Mesodermal cell (in vitro differentiated cells): ENCODE measurements around the gene SEC14L1.
"Not testable (repeated sequence)": the region's sequence is repeated elsewhere in the genome, so short reads cannot be mapped to it uniquely, and the experiment has no call there.

Experiments used
- H3K27ac ChIP-seq: 2 replicates; pipeline ENCODE4 v1.7.0; 2013; ENCODE audit warnings: mild to moderate bottlenecking, low read depth, low read length, moderate library complexity; ENCODE audit not compliant: severe bottlenecking
- H3K36me3 ChIP-seq: 2 replicates; pipeline ENCODE4 v1.7.1; 2013; ENCODE audit warnings: mild to moderate bottlenecking, low read length, moderate library complexity; ENCODE audit not compliant: control insufficient read depth, insufficient read depth
- H3K4me1 ChIP-seq: one replicate; pipeline ENCODE4 v1.7.1; 2013; ENCODE audit warnings: mild to moderate bottlenecking, low read length; ENCODE audit not compliant: insufficient read depth, control insufficient read depth, poor library complexity, severe bottlenecking
- H3K4me3 ChIP-seq: 2 replicates; pipeline ENCODE4 v1.7.0; 2013; ENCODE audit warnings: low read length, control low read depth, mild to moderate bottlenecking; ENCODE audit not compliant: insufficient read depth, poor library complexity, severe bottlenecking; ENCODE audit errors: extremely low read depth
- H3K9me3 ChIP-seq: 2 replicates; pipeline ENCODE4 v1.7.1; 2013; ENCODE audit warnings: mild to moderate bottlenecking, low read length, moderate library complexity; ENCODE audit not compliant: control insufficient read depth
- WGBS, 2 experiments: methylation state at CpG; one replicate each; pipeline ENCODE4 v1.1.5; 2013; ENCODE audit warnings: missing lambda C conversion rate in 2 of 2; ENCODE audit not compliant: insufficient coverage in 2 of 2; 5-methylcytosine and 5-hydroxymethylcytosine counted together

SEC14L1 gene

GRCh38 chr17:77129568-77130301 lies 11.0 kb upstream of the SEC14L1 start:
- no peaks in the 10 kb centered on the region for H3K36me3 ChIP-seq
- 85 to 96% methylated on average over 6 to 7 of the region's 13 CpGs for WGBS, 2 experiments
- H3K4me3 ChIP-seq = no peak overlapping the region
- H3K4me1 ChIP-seq = peaks cover 25% of the 10 kb centered on the region
- peak overlapping the region; percentile 29 for H3K27ac ChIP-seq
- no peaks in the 10 kb centered on the region for H3K9me3 ChIP-seq

DNA sequence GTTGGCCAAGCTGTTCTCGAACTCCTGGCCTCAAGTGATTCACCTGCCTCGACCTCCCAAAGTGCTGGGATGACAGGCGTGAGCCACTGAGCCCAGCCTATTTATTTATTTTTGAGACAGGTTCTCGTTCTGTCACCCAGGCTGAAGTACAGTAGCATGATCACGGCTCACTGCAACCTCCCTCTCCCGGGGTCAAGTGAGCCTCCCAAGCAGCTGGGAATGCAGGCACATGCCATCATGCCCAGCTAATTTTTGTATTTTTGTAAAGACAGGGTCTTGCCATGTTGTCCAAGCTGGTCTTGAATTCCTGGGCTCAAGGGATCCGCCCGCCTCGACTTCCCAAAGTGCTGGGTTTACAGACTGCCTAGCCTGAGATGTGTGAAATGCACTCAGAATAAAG lies 10.2 kb upstream of the SEC14L1 start:
- H3K4me1 ChIP-seq = peaks cover 24% of the 10 kb centered on the region
- WGBS, 2 experiments = 93 to 98% methylated on average over 8 to 9 of the region's 9 CpGs
- no peak overlapping the region for H3K27ac ChIP-seq
- no peak overlapping the region for H3K4me3 ChIP-seq
- no peaks in the 10 kb centered on the region for H3K9me3 ChIP-seq
- no peaks in the 10 kb centered on the region for H3K36me3 ChIP-seq

DNA sequence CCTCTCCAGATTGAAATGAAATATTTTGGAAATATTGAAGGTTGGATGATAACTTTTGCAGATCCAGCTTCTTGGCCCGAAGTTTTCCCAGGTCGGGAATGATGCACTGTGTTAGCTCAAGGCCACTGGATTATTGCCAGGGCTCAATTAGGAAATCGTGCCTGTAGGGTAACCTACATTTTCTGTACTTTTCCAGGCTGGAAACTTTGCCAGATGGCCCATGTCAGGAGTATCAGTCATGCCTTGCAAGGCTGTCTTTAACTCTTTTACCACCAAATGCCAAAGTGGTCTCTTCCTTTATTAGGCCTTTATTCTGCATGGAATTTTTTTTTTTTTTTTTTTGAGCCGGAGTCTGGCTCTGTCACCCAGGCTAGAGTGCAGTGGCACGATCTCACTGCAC lies 8.9 kb upstream of the SEC14L1 start:
- H3K4me1 ChIP-seq = peaks cover 12% of the 10 kb centered on the region
- no peak overlapping the region for H3K27ac ChIP-seq
- H3K4me3 ChIP-seq = no peak overlapping the region
- no peaks in the 10 kb centered on the region for H3K9me3 ChIP-seq
- no peaks in the 10 kb centered on the region for H3K36me3 ChIP-seq
- 89 to 94% methylated on average over 3 of the region's 5 CpGs for WGBS, 2 experiments

- H3K4me1 ChIP-seq = peaks cover 12% of the 10 kb centered on the region
These were observed 8.2 kb upstream of the SEC14L1 start for GRCh38 chr17:77132411-77133086.

GRCh38 chr17:77133087-77133638 lies 7.6 kb upstream of the SEC14L1 start:
- Histone ChIP-seq H3K9me3 (peaks cover 13% of the 10 kb centered on the region), H3K36me3 (no peaks in the 10 kb centered on the region)
- WGBS, 2 experiments = 89 to 93% methylated on average over 14 of the region's 15 CpGs

More at GRCh38 chr17:77132411-77133086, 8.2 kb upstream of the SEC14L1 start:
- 84 to 95% methylated on average over 8 of the region's 9 CpGs for WGBS, 2 experiments
- Histone ChIP-seq H3K4me3 (no peak overlapping the region), H3K36me3 (no peaks in the 10 kb centered on the region), H3K9me3 (peaks cover 6% of the 10 kb centered on the region), H3K27ac (no peak overlapping the region)

DNA sequence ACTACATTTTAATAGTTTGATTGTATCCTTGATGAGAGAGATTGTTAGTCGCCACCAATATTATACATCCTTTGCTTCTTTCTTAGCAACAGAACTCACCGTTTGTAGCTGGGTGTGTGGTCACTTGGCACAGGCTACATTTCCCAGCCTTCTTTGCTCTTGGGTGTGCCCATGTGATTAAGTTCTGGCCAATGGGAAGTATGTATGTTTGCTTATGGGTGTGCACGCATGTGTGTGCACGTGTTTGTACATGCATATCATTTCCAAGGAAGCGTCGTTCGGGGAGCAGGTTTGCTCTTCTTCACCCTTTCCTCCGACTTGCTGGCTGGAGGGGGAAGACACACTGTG lies 4.4 kb upstream of the SEC14L1 start:
- peaks cover 23% of the 10 kb centered on the region for H3K9me3 ChIP-seq
- H3K36me3 ChIP-seq = no peaks in the 10 kb centered on the region
- WGBS, 2 experiments = 94 to 100% methylated on average over 6 to 7 of the region's 8 CpGs
- H3K4me1 ChIP-seq = peaks cover 4% of the 10 kb centered on the region
- H3K4me3 ChIP-seq = no peak overlapping the region
- H3K27ac ChIP-seq = no peak overlapping the region

More at GRCh38 chr17:77133087-77133638, 7.6 kb upstream of the SEC14L1 start:
- H3K4me1 ChIP-seq = peaks cover 8% of the 10 kb centered on the region
- no peak overlapping the region for H3K27ac ChIP-seq
- H3K4me3 ChIP-seq = no peak overlapping the region

DNA sequence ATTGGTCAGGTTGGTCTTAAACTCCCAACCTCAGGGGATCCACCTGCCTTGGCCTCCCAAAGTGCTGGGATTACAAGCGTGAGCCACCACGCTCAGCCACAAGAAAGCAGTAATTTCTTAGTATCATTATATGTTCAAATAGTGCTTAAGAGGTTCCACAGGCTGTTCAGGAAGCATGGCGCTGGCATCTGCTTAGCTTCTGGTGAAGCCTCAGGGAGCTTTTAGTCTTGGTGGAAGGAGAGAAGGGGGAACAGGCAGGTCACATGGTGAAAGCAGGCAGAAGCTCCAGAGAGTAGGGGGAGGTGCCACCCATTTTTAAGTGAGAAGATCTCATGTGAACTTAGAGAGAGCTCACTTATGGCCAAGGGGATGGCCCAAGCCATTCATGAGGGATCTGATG lies 3.7 kb upstream of the SEC14L1 start:
- Histone ChIP-seq H3K9me3 (peaks cover 23% of the 10 kb centered on the region), H3K4me3 (no peak overlapping the region), H3K4me1 (peaks cover 8% of the 10 kb centered on the region), H3K36me3 (peaks cover 3% of the 10 kb centered on the region), H3K27ac (no peak overlapping the region)
- WGBS, 2 experiments = 93 to 100% methylated on average over 1 of the region's 3 CpGs

GRCh38 chr17:77137886-77138285 lies 2.9 kb upstream of the SEC14L1 start:
- Histone ChIP-seq H3K36me3 (peaks cover 11% of the 10 kb centered on the region), H3K4me1 (peaks cover 15% of the 10 kb centered on the region), H3K9me3 (peaks cover 23% of the 10 kb centered on the region)
- WGBS, 2 experiments = 75 to 89% methylated on average over 2 to 3 of the region's 3 CpGs
- H3K27ac ChIP-seq, H3K4me3 ChIP-seq: not testable (repeated sequence)

DNA sequence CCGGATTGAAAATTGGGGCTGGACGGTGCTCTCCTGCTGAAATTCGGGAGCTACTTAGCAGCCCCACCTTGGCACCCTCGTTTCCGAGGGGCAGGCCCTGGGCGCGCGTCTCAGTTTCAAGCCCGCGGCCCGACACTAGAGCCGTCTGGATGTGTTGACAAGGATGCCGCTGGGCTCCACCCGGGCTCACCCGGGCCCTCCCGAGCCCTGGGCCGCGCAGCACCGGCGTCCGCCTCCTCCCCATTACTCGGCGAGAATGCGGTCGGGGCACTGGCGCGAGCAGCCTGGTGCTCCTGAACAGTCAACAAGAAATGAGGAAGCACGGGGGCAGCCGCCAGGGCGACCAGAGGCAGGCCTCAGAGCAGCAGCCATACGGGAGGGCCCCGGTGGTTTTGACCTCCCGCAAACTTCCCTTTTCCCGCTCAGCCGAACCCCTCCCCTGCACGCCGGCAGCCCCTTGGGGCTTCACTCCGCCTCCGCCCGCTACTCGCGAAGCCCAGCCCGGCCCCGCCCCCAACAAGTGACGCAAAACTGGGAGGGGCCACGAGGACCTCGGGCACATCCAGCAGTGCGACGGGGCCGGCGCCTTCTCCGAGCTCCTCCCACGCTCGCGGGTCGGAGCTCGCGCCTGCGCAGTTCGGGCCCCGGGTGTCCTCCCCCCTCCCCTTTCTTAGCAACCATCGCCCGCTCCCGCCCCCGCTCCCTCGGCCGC lies 447 bp upstream of the SEC14L1 start:
- Histone ChIP-seq H3K36me3 (peaks cover 35% of the 10 kb centered on the region), H3K4me1 (peaks cover 21% of the 10 kb centered on the region), H3K27ac (peak overlapping the region; percentile 90), H3K9me3 (peaks cover 23% of the 10 kb centered on the region), H3K4me3 (peak overlapping the region; percentile 68)
- WGBS, 2 experiments = 8 to 10% methylated on average over 43 to 49 of the region's 67 CpGs

DNA sequence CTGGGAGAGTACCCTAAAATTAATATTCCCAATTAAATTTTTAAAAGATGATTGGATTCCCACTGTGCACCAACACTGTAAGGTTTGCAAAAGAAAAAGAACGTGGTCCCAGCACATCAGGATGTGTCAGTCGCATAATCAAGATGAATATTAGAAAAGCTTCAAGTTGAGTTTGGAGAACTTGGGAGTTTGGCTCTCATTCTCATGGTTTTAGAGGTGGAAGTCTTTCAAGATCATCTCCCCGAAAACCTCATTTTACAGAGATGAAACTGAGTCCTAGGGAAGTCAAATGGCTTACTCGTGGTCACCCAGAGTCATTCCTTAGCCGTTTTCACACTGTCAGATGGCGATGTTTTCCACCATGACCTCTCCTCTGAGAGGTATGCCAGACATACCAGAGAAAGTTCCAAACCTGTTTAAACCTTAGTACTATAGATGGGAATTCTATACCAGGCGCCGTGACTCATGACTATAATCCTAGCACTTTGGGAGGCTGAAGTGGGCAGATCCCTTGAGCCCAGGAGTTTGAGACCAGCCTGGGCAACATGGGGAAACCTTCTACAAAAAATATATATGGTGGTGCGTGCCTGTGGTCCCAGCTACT lies 1.2 kb downstream of the SEC14L1 start:
- peak overlapping the region; percentile 68 for H3K4me3 ChIP-seq
- peaks cover 23% of the 10 kb centered on the region for H3K9me3 ChIP-seq
- peaks cover 47% of the 10 kb centered on the region for H3K36me3 ChIP-seq
- WGBS, 2 experiments = 80 to 82% methylated on average over 8 of the region's 9 CpGs
- peaks cover 31% of the 10 kb centered on the region for H3K4me1 ChIP-seq
- peak overlapping the region; percentile 82 for H3K27ac ChIP-seq
